Measurements from ENCODE around the gene RPLP1.

The RPLP1 gene

GRCh38 chr15:69489073-69489571 lies 36.5 kb downstream of the RPLP1 start:
- no peak overlapping the region for H3K4me3 ChIP-seq (ENCODE audit: low read length)
- H3K4me1 ChIP-seq (ENCODE audit: insufficient read depth, low read length) = no peaks in the 10 kb centered on the region
- H3K36me3 ChIP-seq (ENCODE audit: insufficient read depth, low read depth, low read length) = no peaks in the 10 kb centered on the region
- peaks cover 12% of the 10 kb centered on the region; the same call in 1 of the 2 replicates for H3K9me3 ChIP-seq (ENCODE audit: insufficient read depth, low read depth, low read length)
- H3K9ac ChIP-seq (ENCODE audit: low read depth, low read length) = no peak overlapping the region
- H3K27ac ChIP-seq (ENCODE audit: low read length) = no peak overlapping the region
- no peaks in the 10 kb centered on the region for H3K27me3 ChIP-seq (ENCODE audit: insufficient read depth, low read length)

GRCh38 chr15:69490356-69491037 lies 37.9 kb downstream of the RPLP1 start:
- Histone ChIP-seq H3K4me1 (ENCODE audit: insufficient read depth, low read length) (no peaks in the 10 kb centered on the region), H3K4me3 (ENCODE audit: low read length) (no peak overlapping the region), H3K36me3 (ENCODE audit: insufficient read depth, low read depth, low read length) (no peaks in the 10 kb centered on the region), H3K9me3 (ENCODE audit: insufficient read depth, low read depth, low read length) (peaks cover 9% of the 10 kb centered on the region; the same call in 1 of the 2 replicates), H3K9ac (ENCODE audit: low read depth, low read length) (no peak overlapping the region), H3K27ac (ENCODE audit: low read length) (no peak overlapping the region), H3K27me3 (ENCODE audit: insufficient read depth, low read length) (no peaks in the 10 kb centered on the region)

- Histone ChIP-seq H3K27ac (ENCODE audit: low read length) (no peak overlapping the region), H3K4me1 (ENCODE audit: insufficient read depth, low read length) (no peaks in the 10 kb centered on the region)
Measured at GRCh38 chr15:69491038-69491505, 38.5 kb downstream of the RPLP1 start.

GRCh38 chr15:69493406-69493805 lies 40.8 kb downstream of the RPLP1 start:
- Histone ChIP-seq H3K4me1 (ENCODE audit: insufficient read depth, low read length) (no peaks in the 10 kb centered on the region), H3K9ac (ENCODE audit: low read depth, low read length) (no peak overlapping the region), H3K27me3 (ENCODE audit: insufficient read depth, low read length) (no peaks in the 10 kb centered on the region), H3K36me3 (ENCODE audit: insufficient read depth, low read depth, low read length) (no peaks in the 10 kb centered on the region), H3K27ac (ENCODE audit: low read length) (no peak overlapping the region), H3K4me3 (ENCODE audit: low read length) (no peak overlapping the region), H3K9me3 (ENCODE audit: insufficient read depth, low read depth, low read length) (peaks cover 4% of the 10 kb centered on the region; the same call in 1 of the 2 replicates)

More at GRCh38 chr15:69491038-69491505, 38.5 kb downstream of the RPLP1 start:
- no peak overlapping the region for H3K4me3 ChIP-seq (ENCODE audit: low read length)
- H3K36me3 ChIP-seq (ENCODE audit: insufficient read depth, low read depth, low read length) = no peaks in the 10 kb centered on the region
- peaks cover 4% of the 10 kb centered on the region; the same call in 1 of the 2 replicates for H3K9me3 ChIP-seq (ENCODE audit: insufficient read depth, low read depth, low read length)
- H3K27me3 ChIP-seq (ENCODE audit: insufficient read depth, low read length) = no peaks in the 10 kb centered on the region
- no peak overlapping the region for H3K9ac ChIP-seq (ENCODE audit: low read depth, low read length)

- no peak overlapping the region for H3K4me3 ChIP-seq (ENCODE audit: low read length)
- no peaks in the 10 kb centered on the region for H3K4me1 ChIP-seq (ENCODE audit: insufficient read depth, low read length)
- H3K9ac ChIP-seq (ENCODE audit: low read depth, low read length) = no peak overlapping the region
- H3K9me3 ChIP-seq (ENCODE audit: insufficient read depth, low read depth, low read length) = peaks cover 4% of the 10 kb centered on the region; the same call in 1 of the 2 replicates
- no peaks in the 10 kb centered on the region for H3K27me3 ChIP-seq (ENCODE audit: insufficient read depth, low read length)
- H3K27ac ChIP-seq (ENCODE audit: low read length) = no peak overlapping the region
- no peaks in the 10 kb centered on the region for H3K36me3 ChIP-seq (ENCODE audit: insufficient read depth, low read depth, low read length)
Measured at GRCh38 chr15:69496001-69496400, 43.4 kb downstream of the RPLP1 start.

- H3K9me3 ChIP-seq (ENCODE audit: insufficient read depth, low read depth, low read length) = no peaks in the 10 kb centered on the region
- H3K4me3 ChIP-seq (ENCODE audit: low read length) = no peak overlapping the region
- H3K27ac ChIP-seq (ENCODE audit: low read length) = no peak overlapping the region
- no peak overlapping the region for H3K9ac ChIP-seq (ENCODE audit: low read depth, low read length)
- no peaks in the 10 kb centered on the region for H3K27me3 ChIP-seq (ENCODE audit: insufficient read depth, low read length)
- no peaks in the 10 kb centered on the region for H3K4me1 ChIP-seq (ENCODE audit: insufficient read depth, low read length)
- H3K36me3 ChIP-seq (ENCODE audit: insufficient read depth, low read depth, low read length) = no peaks in the 10 kb centered on the region
Measured at GRCh38 chr15:69497076-69497475, 44.5 kb downstream of the RPLP1 start.

- H3K36me3 ChIP-seq (ENCODE audit: insufficient read depth, low read depth, low read length) = no peaks in the 10 kb centered on the region
- H3K9me3 ChIP-seq (ENCODE audit: insufficient read depth, low read depth, low read length) = no peaks in the 10 kb centered on the region
- no peak overlapping the region for H3K9ac ChIP-seq (ENCODE audit: low read depth, low read length)
- no peaks in the 10 kb centered on the region for H3K27me3 ChIP-seq (ENCODE audit: insufficient read depth, low read length)
- no peaks in the 10 kb centered on the region for H3K4me1 ChIP-seq (ENCODE audit: insufficient read depth, low read length)
- no peak overlapping the region for H3K27ac ChIP-seq (ENCODE audit: low read length)
- H3K4me3 ChIP-seq (ENCODE audit: low read length) = no peak overlapping the region
Measured at GRCh38 chr15:69497667-69498066, 45.0 kb downstream of the RPLP1 start.

GRCh38 chr15:69498282-69498681 lies 45.7 kb downstream of the RPLP1 start:
- H3K9me3 ChIP-seq (ENCODE audit: insufficient read depth, low read depth, low read length) = no peaks in the 10 kb centered on the region
- H3K27me3 ChIP-seq (ENCODE audit: insufficient read depth, low read length) = no peaks in the 10 kb centered on the region
- no peaks in the 10 kb centered on the region for H3K4me1 ChIP-seq (ENCODE audit: insufficient read depth, low read length)
- H3K4me3 ChIP-seq (ENCODE audit: low read length) = no peak overlapping the region
- no peaks in the 10 kb centered on the region for H3K36me3 ChIP-seq (ENCODE audit: insufficient read depth, low read depth, low read length)
- H3K27ac ChIP-seq (ENCODE audit: low read length) = no peak overlapping the region
- no peak overlapping the region for H3K9ac ChIP-seq (ENCODE audit: low read depth, low read length)

GRCh38 chr15:69498987-69499386 lies 46.4 kb downstream of the RPLP1 start:
- Histone ChIP-seq H3K9me3 (ENCODE audit: insufficient read depth, low read depth, low read length) (no peaks in the 10 kb centered on the region), H3K27ac (ENCODE audit: low read length) (no peak overlapping the region), H3K27me3 (ENCODE audit: insufficient read depth, low read length) (no peaks in the 10 kb centered on the region), H3K4me1 (ENCODE audit: insufficient read depth, low read length) (no peaks in the 10 kb centered on the region), H3K9ac (ENCODE audit: low read depth, low read length) (no peak overlapping the region), H3K4me3 (ENCODE audit: low read length) (no peak overlapping the region), H3K36me3 (ENCODE audit: insufficient read depth, low read depth, low read length) (no peaks in the 10 kb centered on the region)

GRCh38 chr15:69499521-69500211 lies 47.0 kb downstream of the RPLP1 start:
- no peaks in the 10 kb centered on the region for H3K9me3 ChIP-seq (ENCODE audit: insufficient read depth, low read depth, low read length)
- H3K27me3 ChIP-seq (ENCODE audit: insufficient read depth, low read length) = no peaks in the 10 kb centered on the region
- H3K36me3 ChIP-seq (ENCODE audit: insufficient read depth, low read depth, low read length) = no peaks in the 10 kb centered on the region
- no peak overlapping the region for H3K27ac ChIP-seq (ENCODE audit: low read length)
- H3K4me1 ChIP-seq (ENCODE audit: insufficient read depth, low read length) = no peaks in the 10 kb centered on the region
- no peak overlapping the region for H3K9ac ChIP-seq (ENCODE audit: low read depth, low read length)
- no peak overlapping the region for H3K4me3 ChIP-seq (ENCODE audit: low read length)

- no peaks in the 10 kb centered on the region for H3K9me3 ChIP-seq (ENCODE audit: insufficient read depth, low read depth, low read length)
- no peak overlapping the region for H3K4me3 ChIP-seq (ENCODE audit: low read length)
- H3K27me3 ChIP-seq (ENCODE audit: insufficient read depth, low read length) = no peaks in the 10 kb centered on the region
- H3K36me3 ChIP-seq (ENCODE audit: insufficient read depth, low read depth, low read length) = no peaks in the 10 kb centered on the region
- no peaks in the 10 kb centered on the region for H3K4me1 ChIP-seq (ENCODE audit: insufficient read depth, low read length)
- H3K9ac ChIP-seq (ENCODE audit: low read depth, low read length) = no peak overlapping the region
- H3K27ac ChIP-seq (ENCODE audit: low read length) = no peak overlapping the region
Measured at GRCh38 chr15:69500339-69500738, 47.7 kb downstream of the RPLP1 start.

GRCh38 chr15:69501456-69501855 lies 48.8 kb downstream of the RPLP1 start:
- Histone ChIP-seq H3K9me3 (ENCODE audit: insufficient read depth, low read depth, low read length) (no peaks in the 10 kb centered on the region), H3K4me3 (ENCODE audit: low read length) (no peak overlapping the region), H3K27me3 (ENCODE audit: insufficient read depth, low read length) (no peaks in the 10 kb centered on the region), H3K9ac (ENCODE audit: low read depth, low read length) (no peak overlapping the region), H3K36me3 (ENCODE audit: insufficient read depth, low read depth, low read length) (no peaks in the 10 kb centered on the region), H3K27ac (ENCODE audit: low read length) (no peak overlapping the region), H3K4me1 (ENCODE audit: insufficient read depth, low read length) (no peaks in the 10 kb centered on the region)

Measured in iPS-20b (cell line).